ENCODE data around the gene MTAP.
"Not testable (repeated sequence)": the region's sequence is repeated elsewhere in the genome, so short reads cannot be mapped to it uniquely, and the experiment has no call there.

Gene MTAP

GRCh38 chr9:21931428-21931827 is 129.0 kb downstream of the MTAP start:
- DNase-seq, result no peak

- DNase-seq, result no peak
Observed at GRCh38 chr9:21933281-21933680, 130.8 kb downstream of the MTAP start.

GRCh38 chr9:21933865-21934264 is 131.4 kb downstream of the MTAP start:
- no peak for DNase-seq

GRCh38 chr9:21935631-21936030 is 133.2 kb downstream of the MTAP start:
- DNase-seq, result no peak

- DNase-seq, result no peak
Observed at GRCh38 chr9:21936161-21936560, 133.7 kb downstream of the MTAP start.

- no peak for DNase-seq
Observed at GRCh38 chr9:21941337-21941995, 139.0 kb downstream of the MTAP start.

GRCh38 chr9:21943464-21943863 is 141.0 kb downstream of the MTAP start:
- no peak for DNase-seq

- no peak for DNase-seq
Observed at GRCh38 chr9:21945606-21946005, 143.2 kb downstream of the MTAP start.

GRCh38 chr9:21958833-21959232 is 156.4 kb downstream of the MTAP start:
- DNase-seq, result no peak

GRCh38 chr9:21959268-21959667 is 156.8 kb downstream of the MTAP start:
- DNase-seq, result not testable (repeated sequence)

- no peak for DNase-seq
Observed at GRCh38 chr9:21961569-21961968, 159.1 kb downstream of the MTAP start.

- no peak for DNase-seq
Observed at GRCh38 chr9:21964925-21965385, 162.5 kb downstream of the MTAP start.

- DNase-seq, result no peak
Observed at GRCh38 chr9:21965401-21965951, 163.0 kb downstream of the MTAP start.

GRCh38 chr9:21966140-21966851 is 163.9 kb downstream of the MTAP start:
- DNase-seq, result no peak

GRCh38 chr9:21967169-21967568 is 164.7 kb downstream of the MTAP start:
- no peak for DNase-seq

- no peak for DNase-seq
Observed at GRCh38 chr9:21967702-21968101, 165.3 kb downstream of the MTAP start.

GRCh38 chr9:21968331-21969010 is 166.0 kb downstream of the MTAP start:
- DNase-seq, result no peak

GRCh38 chr9:21969011-21969940 is 166.8 kb downstream of the MTAP start:
- no peak for DNase-seq

GRCh38 chr9:21969951-21970799 is 167.7 kb downstream of the MTAP start:
- DNase-seq, result no peak

- no peak for DNase-seq
Observed at GRCh38 chr9:21970800-21971640, 168.6 kb downstream of the MTAP start.

- DNase-seq, result no peak
Observed at GRCh38 chr9:21972361-21972760, 169.9 kb downstream of the MTAP start.

Measured in NCI-H1417 treated with DMSO at 0.1 percent for 48 hours (cell line).